GM21825 (cell line): Measurements from ENCODE around the gene CES1.
A peak's percentile ranks its signal among the peaks of the same experiment; 100 is the strongest.
"Not testable (repeated sequence)": the region's sequence is repeated elsewhere in the genome, so short reads cannot be mapped to it uniquely, and the experiment has no call there.

ENCODE experiments used
- ATAC-seq: cut with Tn5 transposase; IDR thresholded peaks from one replicate; pipeline ENCODE4 v1.9.1; 2021; ENCODE audit warnings: mild to moderate bottlenecking, moderate library complexity; ENCODE audit not compliant: unreplicated experiment

The CES1 gene

GRCh38 chr16:55832773-55833691 is at the start of gene CES1:
Gene CES1 (minus strand): TSS chr16:55833096. CDS start chr16:55833055, 41 bp downstream.
- no peak for ATAC-seq

- ATAC-seq = no peak
Observed at GRCh38 chr16:55876854-55877253, 44.0 kb upstream of the CES1 start.

GRCh38 chr16:55875273-55875672 is 42.4 kb upstream of the CES1 start, which contains the start of gene CES5A:
Gene CES5A (minus strand): TSS chr16:55875373. CDS start chr16:55875221, 152 bp downstream.
- ATAC-seq = no peak

DNA sequence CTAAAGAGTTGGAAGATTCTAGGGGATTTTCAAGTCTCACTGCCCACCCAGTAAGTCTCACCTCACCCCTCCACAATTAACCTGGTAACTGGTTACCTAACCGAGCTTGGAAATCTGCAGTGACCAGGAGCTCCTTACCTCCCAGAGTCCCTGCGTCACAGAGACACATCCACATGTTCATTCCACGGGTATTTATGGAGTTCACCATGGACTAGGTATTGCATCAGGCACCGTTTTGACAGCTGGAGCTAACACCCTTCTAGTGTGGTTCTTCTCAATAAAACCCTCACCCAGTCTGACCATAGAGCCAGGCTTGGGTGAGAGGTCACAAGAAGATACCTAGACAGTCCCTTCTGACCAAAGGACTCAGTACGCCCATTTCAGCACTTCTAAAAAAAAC is 40.2 kb upstream of the CES1 start:
- no peak for ATAC-seq

GRCh38 chr16:55872130-55872529 is 39.2 kb upstream of the CES1 start:
- ATAC-seq = no peak

DNA sequence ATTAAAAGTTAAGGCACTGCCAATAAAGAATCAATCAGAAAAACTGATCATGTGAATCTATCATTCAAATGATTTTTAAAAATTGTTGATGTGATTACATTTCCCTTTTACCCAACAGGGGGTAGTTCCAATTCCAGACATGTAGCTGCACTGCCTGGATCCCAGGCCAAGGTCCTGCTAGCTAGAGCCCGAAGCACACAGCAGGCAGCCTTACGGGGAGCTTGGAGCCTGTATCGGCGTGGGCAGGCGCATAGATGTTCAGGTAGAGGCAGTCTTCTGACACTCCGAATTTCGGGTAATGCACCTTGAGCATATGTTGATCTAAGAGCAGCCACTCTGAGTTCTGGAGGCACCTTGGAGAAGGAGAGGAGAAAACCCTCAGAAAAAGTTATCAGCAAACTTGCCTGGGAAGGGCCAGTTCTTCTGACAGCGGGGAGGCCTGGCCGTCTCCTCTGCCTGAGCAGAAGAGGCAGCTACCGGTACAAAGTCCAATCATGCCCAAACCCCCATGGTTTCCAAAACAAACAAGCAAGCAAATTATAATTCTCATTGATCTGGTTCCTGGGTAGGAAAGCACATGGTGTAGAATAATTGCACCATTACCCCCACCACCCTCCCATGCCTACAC is 38.6 kb upstream of the CES1 start:
- ATAC-seq = no peak

- ATAC-seq = no peak
Observed at GRCh38 chr16:55868980-55869379, 36.1 kb upstream of the CES1 start.

DNA sequence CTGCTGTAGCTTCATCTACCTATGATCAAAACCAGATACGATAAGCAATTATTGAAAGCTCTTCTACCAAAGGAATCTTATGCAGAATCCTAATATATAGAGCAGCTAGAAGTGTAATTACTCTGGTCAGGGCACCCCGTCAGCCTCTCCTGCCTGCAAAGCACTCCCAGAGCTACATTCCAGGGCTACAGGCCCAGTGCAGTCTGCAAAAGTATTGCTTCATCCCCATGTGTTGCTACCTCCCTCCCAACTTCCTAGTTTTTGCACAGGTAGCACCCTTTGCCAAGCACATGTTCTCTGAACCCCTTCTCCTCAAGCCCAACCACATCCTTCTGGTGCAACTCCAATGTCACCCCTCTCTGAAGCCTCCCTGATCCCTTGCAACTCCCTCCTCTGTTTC is 35.2 kb upstream of the CES1 start:
- no peak for ATAC-seq

- ATAC-seq = no peak
Observed at GRCh38 chr16:55861288-55861687, 28.4 kb upstream of the CES1 start.

GRCh38 chr16:55857650-55858049 is 24.8 kb upstream of the CES1 start:
- ATAC-seq = not testable (repeated sequence)

GRCh38 chr16:55856950-55857349 is 24.1 kb upstream of the CES1 start:
- no peak for ATAC-seq

- no peak for ATAC-seq
Observed at GRCh38 chr16:55853114-55853513, 20.2 kb upstream of the CES1 start.

DNA sequence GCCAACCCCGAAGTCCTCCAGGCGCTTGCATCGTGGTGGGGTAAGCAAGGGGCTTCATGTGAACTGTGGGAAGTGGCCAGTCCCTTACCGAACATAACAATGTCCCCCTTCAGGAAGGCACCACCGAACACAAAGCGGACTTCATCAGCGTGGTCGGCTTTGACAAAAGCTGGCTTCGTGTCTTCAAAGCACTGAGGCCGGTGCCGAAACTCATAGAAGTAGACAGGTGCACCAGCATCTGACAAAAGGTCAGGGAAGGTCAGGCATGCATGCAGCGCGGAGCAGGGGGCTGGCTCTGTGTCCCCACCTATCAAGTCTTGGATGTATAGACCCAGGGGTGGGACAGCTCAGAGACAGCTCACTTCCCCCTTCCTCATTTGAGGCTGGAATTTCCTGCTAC is 16.6 kb upstream of the CES1 start:
- no peak for ATAC-seq

DNA sequence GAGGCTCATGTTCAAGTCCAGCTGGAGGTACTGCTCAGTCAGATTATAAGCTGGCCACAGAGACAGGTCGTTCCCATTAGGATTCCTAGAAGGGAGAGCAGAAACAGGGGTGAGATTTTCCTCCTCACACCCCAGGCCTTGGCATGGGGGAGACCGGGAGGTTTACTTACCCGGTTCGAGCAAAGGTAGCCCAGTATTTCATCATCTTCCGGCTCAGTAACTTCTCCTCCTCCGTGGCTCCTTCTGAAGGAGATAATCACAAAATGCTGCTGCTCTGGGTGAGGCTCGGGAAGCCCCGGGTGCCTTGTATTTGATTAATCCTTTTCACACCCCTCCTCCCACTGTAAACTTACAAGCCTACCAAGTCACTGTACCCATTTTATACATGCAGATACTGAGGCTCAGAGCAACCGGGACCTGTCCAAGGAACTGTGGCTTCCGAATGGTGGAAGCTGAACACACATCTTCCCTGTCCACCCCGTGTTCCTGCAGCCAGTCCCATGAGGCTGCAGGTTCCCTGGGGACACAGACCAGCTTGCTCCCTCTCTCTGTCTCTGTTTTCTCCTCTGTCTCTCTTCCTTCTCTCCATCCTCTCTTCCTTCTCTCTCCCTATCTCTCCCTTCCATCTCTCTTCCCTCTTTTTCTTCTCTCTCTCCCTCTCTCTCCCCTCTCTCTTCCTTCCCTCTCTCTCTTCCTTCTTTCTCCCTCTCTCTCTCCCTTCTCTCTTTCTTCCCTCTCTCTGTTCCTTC is 13.9 kb upstream of the CES1 start:
- no peak for ATAC-seq

GRCh38 chr16:55843105-55843395 is 10.2 kb upstream of the CES1 start:
- ATAC-seq = no peak

GRCh38 chr16:55842369-55843104 is 9.6 kb upstream of the CES1 start:
- no peak for ATAC-seq

DNA sequence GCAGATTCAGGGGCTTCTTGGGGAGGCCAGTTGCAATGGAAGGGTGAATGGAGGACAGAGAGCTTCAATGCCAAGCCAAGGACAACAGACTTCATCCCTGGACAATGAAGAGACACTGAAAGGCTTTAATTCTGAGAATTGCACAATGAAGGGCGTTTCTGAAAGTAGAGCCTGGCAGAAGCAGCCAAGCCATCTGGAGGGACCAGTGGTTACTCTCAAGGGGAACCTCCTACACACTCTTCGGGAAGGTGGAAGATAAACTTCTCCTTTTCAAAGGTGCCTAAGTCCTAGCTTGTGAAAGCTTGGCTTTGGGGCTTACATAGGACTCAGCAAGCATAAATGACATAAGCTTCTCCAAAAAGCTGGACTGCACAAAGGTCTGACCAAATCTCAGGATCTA is 6.2 kb upstream of the CES1 start:
- no peak for ATAC-seq

DNA sequence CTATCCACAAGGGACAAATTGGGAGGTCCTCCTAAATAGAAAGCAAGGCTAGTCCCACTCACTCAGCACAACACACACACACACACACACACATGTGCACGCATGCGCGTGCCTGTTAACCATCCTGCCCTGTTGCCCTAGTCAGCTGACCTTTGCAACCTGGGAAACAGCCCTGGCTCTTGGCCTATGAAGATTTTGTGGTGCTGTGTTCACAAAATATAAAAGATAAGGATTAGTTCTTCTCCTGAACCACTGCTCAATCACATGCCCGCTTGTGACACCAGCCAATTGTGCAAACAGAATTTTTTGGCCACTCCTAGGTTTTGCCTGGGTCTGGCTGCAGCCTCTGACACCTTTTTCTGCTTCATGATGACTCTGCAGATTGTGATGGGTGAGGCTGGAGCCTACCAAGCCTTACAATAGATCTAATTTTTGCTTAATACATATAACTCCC is 3.3 kb upstream of the CES1 start:
- ATAC-seq = no peak

DNA sequence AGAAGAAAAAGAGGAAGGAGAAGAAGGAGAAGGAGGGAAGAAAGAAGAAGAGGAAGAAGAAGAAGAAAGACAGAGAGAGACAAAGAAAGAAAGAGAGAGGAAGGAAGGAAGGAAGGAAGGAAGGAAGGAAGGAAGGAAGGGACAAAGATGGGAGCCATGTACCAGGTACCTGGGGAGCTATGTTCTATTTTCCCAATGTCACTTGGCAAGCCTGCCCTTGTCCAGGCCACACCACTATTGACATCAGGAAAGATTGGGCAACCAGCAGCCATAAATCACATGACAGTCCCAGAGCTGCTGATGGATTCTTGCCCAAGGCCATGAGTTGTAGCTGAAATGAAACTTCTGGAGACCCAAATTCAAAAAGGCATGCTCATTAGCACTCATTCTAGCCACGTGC is 2.7 kb upstream of the CES1 start:
- no peak for ATAC-seq

DNA sequence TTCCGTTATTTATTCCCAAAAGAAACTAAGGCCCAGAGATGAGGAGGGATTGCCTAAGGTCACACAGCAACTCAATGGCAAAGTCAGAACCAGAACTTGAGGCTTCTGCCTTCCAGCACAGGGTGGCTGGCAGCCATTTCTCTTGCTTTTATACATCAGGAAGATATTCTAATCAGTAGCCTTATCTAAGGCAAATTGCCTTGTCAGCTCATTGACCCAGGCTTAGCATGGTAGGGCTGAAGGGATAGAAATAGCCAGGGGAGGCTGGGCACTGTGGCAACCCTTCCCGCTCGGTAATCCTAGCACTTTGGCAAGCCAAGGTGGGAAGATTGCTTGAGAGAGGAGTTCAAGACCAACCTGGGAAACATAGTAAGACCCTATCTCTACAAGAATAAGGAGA is 2.3 kb upstream of the CES1 start:
- ATAC-seq = not testable (repeated sequence)

DNA sequence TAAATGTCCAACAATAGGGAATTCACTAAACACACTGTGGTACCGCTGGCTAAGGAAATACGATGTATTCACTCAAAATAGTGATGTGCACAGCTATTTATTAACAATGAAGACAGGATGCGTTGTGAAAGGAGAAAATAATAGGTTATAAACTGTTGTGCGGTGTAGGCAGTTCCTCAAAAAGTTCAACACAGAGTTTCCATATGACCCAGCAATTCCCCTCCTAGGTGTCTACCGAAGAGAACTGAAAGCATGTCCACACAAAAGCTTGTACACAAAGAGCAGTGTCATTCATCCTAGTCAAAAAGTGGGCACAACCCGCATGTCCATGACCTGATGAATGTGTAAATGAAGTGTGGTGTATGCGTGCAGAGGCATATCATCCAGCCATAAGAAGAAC is 1.2 kb upstream of the CES1 start:
- peak; percentile 96 for ATAC-seq
